ENCODE data around the gene SEPTIN12. TPM values are rescaled to one million over a fixed set of nuclear protein-coding genes. Genes with fewer than 3 reads are reported as not detected.
A peak's percentile ranks its signal among the peaks of the same experiment; 100 is the strongest.

SEPTIN12 gene
- total RNA-seq, 2 donors from 2014 or later = not detected

DNA sequence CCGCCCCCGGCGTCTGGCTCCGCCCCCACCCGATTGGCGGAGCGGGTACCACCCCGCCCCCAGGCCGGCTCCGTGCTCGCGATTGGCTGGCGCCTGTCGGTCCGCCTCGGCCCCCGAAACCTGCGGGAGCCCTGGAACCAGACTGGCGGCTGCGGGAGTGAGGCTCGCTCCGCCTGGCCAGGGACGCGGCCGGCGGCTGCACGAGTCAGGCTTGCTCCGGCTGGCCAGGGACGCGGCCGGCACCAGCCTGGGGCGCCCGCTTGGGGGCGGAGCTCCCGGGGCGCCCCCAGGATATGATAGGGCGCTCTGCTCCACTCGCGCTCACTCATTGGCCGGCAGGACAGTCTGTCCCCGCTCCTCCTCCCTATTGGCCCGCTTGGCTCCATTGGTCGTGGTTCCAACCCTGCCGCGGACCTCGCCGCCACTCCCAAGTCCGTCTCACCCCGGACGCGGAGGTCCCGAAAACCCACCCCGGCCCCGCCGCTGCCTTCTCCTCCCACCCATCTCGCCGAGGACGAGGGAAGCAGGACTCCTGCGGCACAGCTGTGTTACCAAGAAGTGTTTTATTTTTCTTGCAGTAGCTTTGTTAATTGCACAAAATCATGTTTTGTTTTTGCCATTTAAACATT lies 14.6 kb upstream of the SEPTIN12 start:
- TF ChIP-seq, protein P1, sequence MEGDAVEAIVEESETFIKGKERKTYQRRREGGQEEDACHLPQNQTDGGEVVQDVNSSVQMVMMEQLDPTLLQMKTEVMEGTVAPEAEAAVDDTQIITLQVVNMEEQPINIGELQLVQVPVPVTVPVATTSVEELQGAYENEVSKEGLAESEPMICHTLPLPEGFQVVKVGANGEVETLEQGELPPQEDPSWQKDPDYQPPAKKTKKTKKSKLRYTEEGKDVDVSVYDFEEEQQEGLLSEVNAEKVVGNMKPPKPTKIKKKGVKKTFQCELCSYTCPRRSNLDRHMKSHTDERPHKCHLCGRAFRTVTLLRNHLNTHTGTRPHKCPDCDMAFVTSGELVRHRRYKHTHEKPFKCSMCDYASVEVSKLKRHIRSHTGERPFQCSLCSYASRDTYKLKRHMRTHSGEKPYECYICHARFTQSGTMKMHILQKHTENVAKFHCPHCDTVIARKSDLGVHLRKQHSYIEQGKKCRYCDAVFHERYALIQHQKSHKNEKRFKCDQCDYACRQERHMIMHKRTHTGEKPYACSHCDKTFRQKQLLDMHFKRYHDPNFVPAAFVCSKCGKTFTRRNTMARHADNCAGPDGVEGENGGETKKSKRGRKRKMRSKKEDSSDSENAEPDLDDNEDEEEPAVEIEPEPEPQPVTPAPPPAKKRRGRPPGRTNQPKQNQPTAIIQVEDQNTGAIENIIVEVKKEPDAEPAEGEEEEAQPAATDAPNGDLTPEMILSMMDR (IDR thresholded peaks at IDR 0.05) = no peak
- peak; percentile 93 for DNase-seq
- H3K4me3 ChIP-seq = peak overlapping the region; percentile 91
- no peaks in the 10 kb centered on the region for H3K9me3 ChIP-seq
- peak overlapping the region; percentile 97 for H3K27ac ChIP-seq
- peaks cover 15% of the 10 kb centered on the region for H3K4me1 ChIP-seq
- no peaks in the 10 kb centered on the region for H3K27me3 ChIP-seq
- H3K36me3 ChIP-seq = no peaks in the 10 kb centered on the region
- intact Hi-C loops (cut with DNase I) = no loop called here
- H3K9ac ChIP-seq (ENCODE audit: low read depth in 2 of 2, low read length in 2 of 2) = peak overlapping the region; percentile 70 to 90

DNA sequence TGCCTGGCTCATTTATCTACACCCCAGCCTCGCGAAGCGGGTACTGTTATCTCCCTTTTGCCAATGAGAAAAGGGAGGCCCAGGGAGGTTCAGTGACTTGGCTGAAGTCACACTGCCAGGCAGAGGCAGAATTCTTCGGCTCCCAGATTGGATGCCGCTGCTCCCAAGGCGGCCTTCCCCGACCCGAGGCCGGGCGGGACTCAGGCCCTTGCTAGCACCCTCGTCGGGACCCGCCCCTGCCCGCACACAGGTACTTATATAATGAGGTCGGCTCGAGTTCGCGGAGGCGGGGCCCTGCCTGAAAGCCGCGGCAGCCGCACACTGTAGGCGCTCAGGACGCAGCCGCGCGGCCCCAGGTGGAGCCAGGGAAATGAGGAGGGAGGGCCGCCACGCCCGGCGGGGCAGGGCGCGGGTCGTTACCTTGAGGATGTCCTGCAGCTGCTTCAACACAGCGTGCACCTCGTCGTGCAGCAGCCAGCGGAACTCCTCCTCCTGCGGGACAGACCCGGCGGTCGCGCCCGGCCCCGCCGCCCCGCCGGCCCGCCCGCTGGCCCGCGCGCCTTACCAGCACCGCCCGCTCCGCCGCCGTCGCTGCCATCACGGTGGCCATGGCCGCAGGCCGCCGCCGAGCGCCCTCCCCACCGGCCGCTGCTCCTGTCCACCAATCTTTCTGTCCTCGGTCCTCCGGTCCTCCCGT lies 14.0 kb upstream of the SEPTIN12 start, which contains the start of gene ROGDI:
TSS of gene ROGDI (minus strand) at position 672 of the 697 bp plus-strand sequence. CDS start at position 610, 62 bp downstream.
- Histone ChIP-seq H3K4me1 (peaks cover 15% of the 10 kb centered on the region), H3K27me3 (no peaks in the 10 kb centered on the region), H3K36me3 (no peaks in the 10 kb centered on the region), H3K9ac (ENCODE audit: low read depth in 2 of 2, low read length in 2 of 2) (peak within 1 kb of the TSS; percentile 90 to 95), H3K4me3 (peak within 1 kb of the TSS; percentile 91), H3K9me3 (no peaks in the 10 kb centered on the region), H3K27ac (peak within 1 kb of the TSS; percentile 97)
- TF ChIP-seq, protein P1 (IDR thresholded peaks at IDR 0.05) = no peak
- intact Hi-C loops (cut with DNase I) = loop anchor here (2.0 kb wide), 1 partner anchor 33 kb away; no protein-coding TSS in a partner anchor
- peak; percentile 96 for DNase-seq

DNA sequence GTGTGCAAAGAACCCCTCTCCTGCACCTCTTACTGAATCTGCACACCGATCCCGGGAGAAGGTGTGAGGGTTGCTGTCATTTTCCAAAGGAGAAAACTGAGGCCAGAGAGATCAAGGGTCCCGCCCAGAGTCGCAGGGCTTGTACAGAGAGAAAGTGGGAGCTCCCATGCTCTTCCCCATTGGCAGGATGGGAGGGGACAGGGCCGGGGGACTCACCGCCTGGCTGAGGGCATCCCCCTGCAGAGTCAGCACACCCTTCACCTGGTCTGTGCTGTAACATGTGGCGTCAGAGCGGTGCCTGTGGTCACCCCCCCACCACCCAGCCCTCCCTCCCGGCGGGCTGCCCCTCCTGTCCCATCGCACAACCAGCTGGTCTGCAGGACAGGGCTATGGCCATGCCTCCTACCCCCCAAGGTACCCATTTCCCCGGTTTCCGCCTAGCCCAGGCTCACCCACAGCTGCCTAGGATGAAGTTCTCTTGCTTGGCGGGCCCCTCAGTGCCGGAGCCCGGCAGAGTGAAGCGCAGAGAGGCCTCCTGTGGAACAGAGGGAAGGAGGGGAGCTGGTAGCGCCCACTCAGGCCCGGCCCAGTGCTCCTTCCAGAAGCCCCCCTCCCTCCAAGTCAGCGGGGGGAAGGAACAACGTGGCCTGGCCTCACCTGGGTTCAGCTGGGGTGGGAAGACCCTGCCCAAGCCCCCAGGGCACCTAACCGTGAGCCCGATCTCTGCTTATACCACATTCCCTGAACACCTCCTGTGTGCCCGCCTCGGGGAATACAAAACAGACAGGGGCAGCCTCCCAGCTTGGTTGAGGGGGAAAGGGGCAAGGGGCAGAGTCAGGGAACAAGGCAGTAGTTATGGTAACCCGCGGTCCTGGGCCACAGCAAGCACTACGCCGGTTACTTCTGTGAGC lies 13.2 kb upstream of the SEPTIN12 start:
- H3K4me3 ChIP-seq = peak overlapping the region; percentile 91
- H3K4me1 ChIP-seq = peaks cover 15% of the 10 kb centered on the region
- no peaks in the 10 kb centered on the region for H3K9me3 ChIP-seq
- TF ChIP-seq, protein P1 (IDR thresholded peaks at IDR 0.05) = no peak
- no peaks in the 10 kb centered on the region for H3K36me3 ChIP-seq
- intact Hi-C loops (cut with DNase I) = loop anchor here (2.0 kb wide), 1 partner anchor 33 kb away; no protein-coding TSS in a partner anchor
- H3K27ac ChIP-seq = peak overlapping the region; percentile 97
- peak overlapping the region; percentile 90 to 95 for H3K9ac ChIP-seq (ENCODE audit: low read depth in 2 of 2, low read length in 2 of 2)
- DNase-seq = no peak
- H3K27me3 ChIP-seq = no peaks in the 10 kb centered on the region

DNA sequence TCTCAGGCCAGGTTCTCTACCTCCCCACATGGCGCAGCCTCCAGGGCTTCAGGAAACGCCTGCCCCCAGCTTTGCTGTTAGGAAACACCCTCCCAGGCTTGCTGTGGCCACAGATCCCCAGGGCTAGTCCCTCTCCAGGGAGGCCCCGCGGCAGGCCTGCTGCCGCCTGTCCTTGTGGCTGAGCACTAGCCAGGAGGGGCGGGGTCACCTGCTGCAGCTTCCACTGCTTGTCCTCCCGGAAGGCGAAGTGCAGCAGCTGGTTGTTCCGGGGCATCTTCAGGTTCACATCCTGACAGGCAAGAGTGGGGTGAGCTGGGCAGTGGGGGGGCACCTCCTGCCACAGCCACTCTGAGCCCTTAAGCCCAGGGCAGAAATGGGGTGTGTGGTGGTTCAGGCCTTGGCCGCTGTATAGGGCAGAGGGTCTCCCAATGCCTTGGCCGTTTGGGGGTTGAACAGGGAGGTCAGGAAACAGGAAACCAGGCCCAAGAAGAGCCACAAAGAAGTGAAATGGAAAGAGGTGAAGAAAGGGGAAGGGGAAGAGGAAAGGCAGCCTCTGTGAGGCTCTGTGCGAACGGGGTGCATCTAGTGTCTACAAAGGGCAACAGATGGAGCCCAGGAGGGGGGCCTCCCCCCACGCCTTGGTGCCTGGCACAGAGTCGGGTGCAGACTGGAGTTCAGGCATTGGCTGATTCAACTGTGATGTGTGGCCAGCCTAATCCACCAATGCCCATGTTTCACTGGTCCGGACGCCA lies 12.3 kb upstream of the SEPTIN12 start:
- H3K27ac ChIP-seq = peak overlapping the region; percentile 97
- intact Hi-C loops (cut with DNase I) = loop anchor here (2.0 kb wide), 1 partner anchor 32 kb away; no protein-coding TSS in a partner anchor
- H3K4me1 ChIP-seq = peaks cover 15% of the 10 kb centered on the region
- peak; percentile 79 for DNase-seq
- H3K36me3 ChIP-seq = no peaks in the 10 kb centered on the region
- TF ChIP-seq, protein P1 (IDR thresholded peaks at IDR 0.05) = no peak
- no peaks in the 10 kb centered on the region for H3K9me3 ChIP-seq
- no peak overlapping the region for H3K4me3 ChIP-seq
- H3K27me3 ChIP-seq = no peaks in the 10 kb centered on the region
- peak overlapping the region; percentile 43 to 95 for H3K9ac ChIP-seq (ENCODE audit: low read depth in 2 of 2, low read length in 2 of 2)

Data from colonic mucosa (tissue), 4 donors.